Ovary (tissue), 3 donors: ENCODE data around the gene ADCY10.

ENCODE experiments used
- CTCF ChIP-seq, 3 donors: fragments of 450-650 bp in 2 of 3; fragments of 200-600 bp in 1 of 3; IDR thresholded peaks; one replicate each; pipeline versions ENCODE4 v1.5.1 to v1.8.0; 2016 to 2022; ENCODE audit warnings: antibody characterized with exemption in 3 of 3, mild to moderate bottlenecking in 1 of 3
- EP300 ChIP-seq: sonication (generic); formaldehyde crosslinking; IDR thresholded peaks from one replicate; pipeline ENCODE4 v1.6.1; 2017; ENCODE audit warnings: antibody characterized with exemption
- POLR2A ChIP-seq: fragments of 450-650 bp; IDR thresholded peaks from one replicate; pipeline ENCODE4 v1.6.1; 2017; ENCODE audit warnings: antibody characterized with exemption, mild to moderate bottlenecking, moderate library complexity
- donor health status: DM: no; HTN: no; CAD: no.

- no peak for TF ChIP-seq CTCF (IDR thresholded peaks at IDR 0.05)
- no peak for TF ChIP-seq POLR2A
- no peak for TF ChIP-seq EP300
These were observed 1.6 kb downstream of the ADCY10 start for GRCh38 chr1:167912294-167912693.
